ENCODE measurements around the gene MYH15.

GRCh38 chr3:108513961-108514360, 3.6 kb upstream of the MYH15 start:
- TF ChIP-seq SRF (IDR thresholded peaks at IDR 0.05; ENCODE audit: low read depth, low read length) (no peak), SIN3A (conservative IDR thresholded peaks at IDR 0.05 in 1 of 2, IDR thresholded peaks at IDR 0.05 in 1 of 2; ENCODE audit: low read depth in 1 of 2, low read length in 2 of 2) (no peak), MAFK (IDR thresholded peaks at IDR 0.05; ENCODE audit: low read depth, low read length) (no peak), CEBPB (IDR thresholded peaks at IDR 0.05; ENCODE audit: low read depth, low read length) (no peak), POLR2A (IDR thresholded peaks at IDR 0.05; ENCODE audit: control extremely low read depth in 1 of 2, low read depth in 2 of 2, low read length in 2 of 2) (no peak), RAD21 (IDR thresholded peaks at IDR 0.05 in 1 of 2, conservative IDR thresholded peaks at IDR 0.05 in 1 of 2; ENCODE audit: low read depth in 2 of 2, low read length in 2 of 2) (no peak), TAF1 (IDR thresholded peaks at IDR 0.05; ENCODE audit: low read depth, low read length) (no peak), EZH2 (IDR thresholded peaks at IDR 0.05; ENCODE audit: low read depth, low read length, severe bottlenecking) (no peak), EP300 (IDR thresholded peaks at IDR 0.05; ENCODE audit: borderline replicate concordance in 1 of 2, low read depth in 2 of 2, low read length in 2 of 2) (no peak)
- TF ChIP-seq, protein P1, sequence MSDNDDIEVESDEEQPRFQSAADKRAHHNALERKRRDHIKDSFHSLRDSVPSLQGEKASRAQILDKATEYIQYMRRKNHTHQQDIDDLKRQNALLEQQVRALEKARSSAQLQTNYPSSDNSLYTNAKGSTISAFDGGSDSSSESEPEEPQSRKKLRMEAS (IDR thresholded peaks at IDR 0.05) = no peak
- TF ChIP-seq, protein P2, sequence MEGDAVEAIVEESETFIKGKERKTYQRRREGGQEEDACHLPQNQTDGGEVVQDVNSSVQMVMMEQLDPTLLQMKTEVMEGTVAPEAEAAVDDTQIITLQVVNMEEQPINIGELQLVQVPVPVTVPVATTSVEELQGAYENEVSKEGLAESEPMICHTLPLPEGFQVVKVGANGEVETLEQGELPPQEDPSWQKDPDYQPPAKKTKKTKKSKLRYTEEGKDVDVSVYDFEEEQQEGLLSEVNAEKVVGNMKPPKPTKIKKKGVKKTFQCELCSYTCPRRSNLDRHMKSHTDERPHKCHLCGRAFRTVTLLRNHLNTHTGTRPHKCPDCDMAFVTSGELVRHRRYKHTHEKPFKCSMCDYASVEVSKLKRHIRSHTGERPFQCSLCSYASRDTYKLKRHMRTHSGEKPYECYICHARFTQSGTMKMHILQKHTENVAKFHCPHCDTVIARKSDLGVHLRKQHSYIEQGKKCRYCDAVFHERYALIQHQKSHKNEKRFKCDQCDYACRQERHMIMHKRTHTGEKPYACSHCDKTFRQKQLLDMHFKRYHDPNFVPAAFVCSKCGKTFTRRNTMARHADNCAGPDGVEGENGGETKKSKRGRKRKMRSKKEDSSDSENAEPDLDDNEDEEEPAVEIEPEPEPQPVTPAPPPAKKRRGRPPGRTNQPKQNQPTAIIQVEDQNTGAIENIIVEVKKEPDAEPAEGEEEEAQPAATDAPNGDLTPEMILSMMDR (IDR thresholded peaks at IDR 0.05; ENCODE audit: control extremely low read depth in 1 of 3, insufficient read depth in 1 of 3, low read depth in 1 of 3, low read length in 3 of 3) = no peak
